HepG2 (cell line): ENCODE data around the gene SRPK3. TPM values are rescaled to one million over a fixed set of nuclear protein-coding genes. Genes with fewer than 3 reads are reported as not detected.

Experiments
- ATAC-seq: fragments of 200-7000 bp; cut with Tn5 transposase; 3 replicates; pipeline ENCODE4 v1.9.1; 2020; ENCODE audit warnings: mild to moderate bottlenecking, moderate library complexity
- BruUV-seq: library from RNA; stranded (reverse); fragments of 400-500 nt; replicated peaks from 2 replicates; lab custom pipeline; 2021; lab: Mats Ljungman, UMichigan
- CTCF ChIA-PET: fragments of 300-600 bp; formaldehyde crosslinking; extraction: SDS; loops from one replicate; lab custom pipeline; 2021; ENCODE audit warnings: low total read pairs, inconsistent platforms, low intra/inter-chr PET ratio; lab: Yijun Ruan, JAX
- POLR2A ChIA-PET: fragments of 350-600 bp; sonication (Branson Sonifier 250); formaldehyde crosslinking; loops from one replicate; lab custom pipeline; 2020; ENCODE audit warnings: antibody characterized with exemption, inconsistent platforms; lab: Yijun Ruan, JAX
- DNase-seq: peaks from one replicate; pipeline ENCODE4 v3.0.0-alpha.2; 2015; ENCODE audit warnings: low spot score
- FAIRE-seq: peaks from 3 replicates; lab custom pipeline; 2011; peaks lifted over from hg19 to GRCh38; lab: Jason Lieb, UNC
- H2AFZ ChIP-seq: one replicate; pipeline ENCODE4 v1.6.1; 2011; ENCODE audit warnings: low read length, inconsistent platforms
- H3K27ac ChIP-seq: fragments of 300-600 bp; 3 replicates; pipeline ENCODE4 v1.8.0; 2011; ENCODE audit warnings: mixed run types, mild to moderate bottlenecking, mixed read lengths, low read length, inconsistent platforms; ENCODE audit not compliant: insufficient read depth; ENCODE audit errors: extremely low read length
- H3K27me3 ChIP-seq, 2 experiments: fragments of 200-600 bp in 1 of 2; 2 replicates in 1 of 2; 3 replicates in 1 of 2; pipeline versions ENCODE4 v1.6.0 to v1.8.0; 2011; ENCODE audit warnings: low read length in 2 of 2, mild to moderate bottlenecking in 2 of 2, moderate library complexity in 2 of 2, inconsistent platforms in 1 of 2; ENCODE audit not compliant: insufficient read depth in 2 of 2, control insufficient read depth in 1 of 2
- H3K36me3 ChIP-seq, 2 experiments: fragments of 200-600 bp in 1 of 2; replicated peaks in 1 of 2; 2 replicates in 1 of 2; 3 replicates in 1 of 2; pipeline versions ENCODE4 v1.5.1 to v1.8.0; 2011; ENCODE audit warnings: low read length in 2 of 2, inconsistent platforms in 1 of 2; ENCODE audit not compliant: insufficient read depth in 2 of 2, control insufficient read depth in 1 of 2
- H3K4me1 ChIP-seq: 2 replicates; pipeline ENCODE4 v1.5.1; 2012; ENCODE audit warnings: low read length, inconsistent platforms; ENCODE audit not compliant: insufficient read depth
- H3K4me2 ChIP-seq: 2 replicates; pipeline ENCODE4 v1.6.0; 2011; ENCODE audit warnings: low read depth, low read length, inconsistent platforms
- H3K4me3 ChIP-seq, 3 experiments: fragments of 200-600 bp in 1 of 3; sonication (generic), shearing (Covaris generic) in 1 of 3; replicated peaks in 1 of 3; 2 replicates each; pipeline ENCODE4 v1.5.1; 2011 to 2016; ENCODE audit warnings: low read length in 3 of 3, inconsistent platforms in 2 of 3, low read depth in 2 of 3, mild to moderate bottlenecking in 2 of 3, control low read depth in 1 of 3, mixed read lengths in 1 of 3; ENCODE audit not compliant: insufficient read depth in 1 of 3
- H3K79me2 ChIP-seq: one replicate; pipeline ENCODE4 v1.6.1; 2011; ENCODE audit warnings: low read length, inconsistent platforms; ENCODE audit not compliant: insufficient read depth
- H3K9ac ChIP-seq: 2 replicates; pipeline ENCODE4 v1.6.0; 2011; ENCODE audit warnings: mild to moderate bottlenecking, low read depth, low read length, inconsistent platforms; ENCODE audit not compliant: insufficient read depth
- H3K9me3 ChIP-seq: 2 replicates; pipeline ENCODE4 v1.5.1; 2012; ENCODE audit warnings: mild to moderate bottlenecking, low read length
- H4K20me1 ChIP-seq: 2 replicates; pipeline ENCODE4 v1.6.0; 2011; ENCODE audit warnings: inconsistent platforms, mild to moderate bottlenecking, low read length, moderate library complexity; ENCODE audit not compliant: insufficient read depth
- AGO2 ChIP-seq: fragments of 200-400 bp; formaldehyde crosslinking; optimal IDR thresholded peaks from 2 replicates; pipeline ENCODE3; 2017; ENCODE audit warnings: mild to moderate bottlenecking, low read depth, low read length, moderate library complexity
- BHLHE40 ChIP-seq: IDR thresholded peaks from 2 replicates; pipeline ENCODE4 v1.6.1; 2011; ENCODE audit warnings: low read length, improper control_type of control experiment
- DMTF1 ChIP-seq: sonication (generic); formaldehyde crosslinking; IDR thresholded peaks from 2 replicates; pipeline ENCODE4 v1.4.0; 2020; ENCODE audit warnings: mild to moderate bottlenecking, missing genetic modification reagents
- PRDM10 ChIP-seq: sonication (generic); formaldehyde crosslinking; IDR thresholded peaks from 2 replicates; pipeline ENCODE4 v1.4.0; 2020; ENCODE audit warnings: low read depth, missing genetic modification reagents
- RAD21 ChIP-seq: fragments of 450-650 bp; formaldehyde crosslinking; IDR thresholded peaks from 2 replicates; pipeline ENCODE4 v1.5.0; 2020; ENCODE audit warnings: mild to moderate bottlenecking
- RBFOX2 ChIP-seq: fragments of 200-400 bp; formaldehyde crosslinking; IDR thresholded peaks from 2 replicates; pipeline ENCODE4 v1.6.1; 2017; ENCODE audit warnings: low read depth, mild to moderate bottlenecking, low read length
- ZNF124 ChIP-seq: sonication (generic); formaldehyde crosslinking; IDR thresholded peaks from 2 replicates; pipeline ENCODE4 v1.4.0; 2020; ENCODE audit warnings: missing genetic modification reagents
- ZNF326 ChIP-seq: sonication (generic); formaldehyde crosslinking; IDR thresholded peaks from 2 replicates; pipeline ENCODE4 v1.4.0; 2020; ENCODE audit warnings: missing genetic modification reagents, borderline replicate concordance
- ZNF382 ChIP-seq: sonication (generic); formaldehyde crosslinking; IDR thresholded peaks from 2 replicates; pipeline ENCODE4 v1.5.0; 2020; ENCODE audit warnings: missing genetic modification reagents, mild to moderate bottlenecking, borderline replicate concordance
- ZNF614 ChIP-seq: IDR thresholded peaks from 2 replicates; pipeline ENCODE4 v1.6.1; 2018; ENCODE audit warnings: missing biosample characterization, missing genetic modification reagents, inconsistent platforms, borderline replicate concordance
- WGBS: methylation state at CpG from one replicate; pipeline ENCODE4 v1.1.6; 2017; ENCODE audit warnings: low lambda C conversion rate; 5-methylcytosine and 5-hydroxymethylcytosine counted together
- in situ Hi-C: cut with HindIII; loops from 2 replicates; pipeline ENCODE4 v1.10.0; 2017; ENCODE audit warnings: low pct_unique_long_range_greater_than_20kb; ENCODE audit not compliant: extremely low pct_ligation_motif_present
- intact Hi-C: fragments of 100-400 bp; cut with micrococcal nuclease; formaldehyde crosslinking; loops from one replicate; pipeline ENCODE4 v1.10.0; 2022; ENCODE audit not compliant: unreplicated experiment
- polyA plus RNA-seq, 8 experiments: library from polyadenylated mRNA; depleted of rRNA in 3 of 8; stranded (reverse) in 7 of 8; unstranded in 1 of 8; fragments of >200 nt; fragmentation: Illumina TruSeq in 4 of 8; extraction: Trizol in 4 of 8; gene quantifications; 2 replicates each; pipeline versions ENCODE4 v1.2.1 to v1.2.3, GENCODE V29; 2011 to 2016; ENCODE audit warnings: low read depth in 4 of 8, missing spikeins in 1 of 8, mixed read lengths in 1 of 8; ENCODE audit not compliant: insufficient read depth in 1 of 8
- total RNA-seq, 5 experiments: library from RNA; depleted of rRNA; stranded (reverse); fragments of >200 nt; fragmentation: Illumina TruSeq; extraction: Trizol; gene quantifications; 2 replicates each; pipeline ENCODE4 v1.2.3, GENCODE V29; 2016; ENCODE audit warnings: low read depth in 1 of 5

Gene SRPK3
- total and polyA plus RNA-seq, 2 of the 13 experiments (the other 11 are each of a cell fraction or from before 2014, with no cell fraction given) = 0.22 to 0.30 TPM

- in situ Hi-C loops = no loop called here
- no CpG with 5 or more reads among the region's 16 CpGs for WGBS
- TF ChIP-seq RBFOX2 (peak; percentile 32; the same call in 1 of the 2 replicates), ZNF614 (CRISPR knock-in tag) (no peak), ZNF326 (CRISPR knock-in tag) (no peak), RAD21 (CRISPR knock-in tag) (no peak), BHLHE40 (no peak), ZNF382 (no peak), AGO2 (peak; percentile 86), ZNF124 (CRISPR knock-in tag) (no peak), DMTF1 (CRISPR knock-in tag) (no peak), PRDM10 (no peak)
- TF ChIP-seq, all 625 proteins: peak for 2
- Histone ChIP-seq H4K20me1 (no peaks in the 10 kb centered on the region), H2AFZ (no peak overlapping the region), H3K9ac (no peak overlapping the region), H3K4me3 (no peak overlapping the region), H3K27ac (no peak overlapping the region), H3K36me3 (peaks cover 0 to 2% of the 10 kb centered on the region in 2 experiments; a peak in 1 of 5 replicates), H3K9me3 (no peaks in the 10 kb centered on the region), H3K79me2 (peaks cover 5% of the 10 kb centered on the region), H3K27me3 (peaks cover 2 to 9% of the 10 kb centered on the region in 2 experiments; a peak in 2 of 5 replicates), H3K4me2 (no peak overlapping the region), H3K4me1 (peaks cover 12% of the 10 kb centered on the region)
- FAIRE-seq = no peak
- DNase-seq = no peak
- no TSS peak for BruUV-seq
- ChIA-PET POLR2A (no interaction called here), CTCF (no interaction called here)
- intact Hi-C loops = no loop called here
- no peak for ATAC-seq
These were observed 19.4 kb downstream of the SRPK3 start for GRCh38 chrX:153800177-153800722.
